ENCODE data around the gene MORC2. TPM values are rescaled to one million over a fixed set of nuclear protein-coding genes. Genes with fewer than 3 reads are reported as not detected.

Gene MORC2
- total RNA-seq, 1 donor from 2014 or later, result 50.1 TPM

GRCh38 chr22:30906411-30906810 is 62.2 kb downstream of the MORC2 start:
- H3K9me3 Mint-ChIP-seq (ENCODE audit: low read depth), result no peaks in the 10 kb centered on the region
- H3K36me3 Mint-ChIP-seq (ENCODE audit: insufficient read depth), result peaks cover 18% of the 10 kb centered on the region
- DNase-seq (ENCODE audit: low spot score, unreplicated experiment), result no peak
- no peak overlapping the region for H3K27ac Mint-ChIP-seq
- no peak overlapping the region for H3K4me3 Mint-ChIP-seq (ENCODE audit: low read depth)
- H3K27me3 Mint-ChIP-seq, result no peaks in the 10 kb centered on the region
- TF ChIP-seq CTCF (IDR thresholded peaks at IDR 0.05; ENCODE audit: unreplicated experiment), result no peak
- no peaks in the 10 kb centered on the region for H3K4me1 Mint-ChIP-seq (ENCODE audit: low read depth)

- no peak for DNase-seq (ENCODE audit: low spot score, unreplicated experiment)
- H3K36me3 Mint-ChIP-seq (ENCODE audit: insufficient read depth), result peaks cover 21% of the 10 kb centered on the region
- TF ChIP-seq CTCF (IDR thresholded peaks at IDR 0.05; ENCODE audit: unreplicated experiment), result no peak
Measured at GRCh38 chr22:30905696-30906341, 62.8 kb downstream of the MORC2 start.

GRCh38 chr22:30903876-30904460 is 64.6 kb downstream of the MORC2 start:
- Mint-ChIP-seq H3K9me3 (ENCODE audit: low read depth) (no peaks in the 10 kb centered on the region), H3K27me3 (no peaks in the 10 kb centered on the region), H3K4me3 (ENCODE audit: low read depth) (no peak overlapping the region), H3K4me1 (ENCODE audit: low read depth) (no peaks in the 10 kb centered on the region), H3K36me3 (ENCODE audit: insufficient read depth) (peaks cover 30% of the 10 kb centered on the region), H3K27ac (no peak overlapping the region)
- TF ChIP-seq CTCF (IDR thresholded peaks at IDR 0.05; ENCODE audit: unreplicated experiment), result no peak
- DNase-seq (ENCODE audit: low spot score, unreplicated experiment), result no peak

More at GRCh38 chr22:30905696-30906341, 62.8 kb downstream of the MORC2 start:
- no peaks in the 10 kb centered on the region for H3K9me3 Mint-ChIP-seq (ENCODE audit: low read depth)
- H3K4me3 Mint-ChIP-seq (ENCODE audit: low read depth), result no peak overlapping the region
- no peaks in the 10 kb centered on the region for H3K4me1 Mint-ChIP-seq (ENCODE audit: low read depth)
- no peak overlapping the region for H3K27ac Mint-ChIP-seq
- H3K27me3 Mint-ChIP-seq, result no peaks in the 10 kb centered on the region

DNA sequence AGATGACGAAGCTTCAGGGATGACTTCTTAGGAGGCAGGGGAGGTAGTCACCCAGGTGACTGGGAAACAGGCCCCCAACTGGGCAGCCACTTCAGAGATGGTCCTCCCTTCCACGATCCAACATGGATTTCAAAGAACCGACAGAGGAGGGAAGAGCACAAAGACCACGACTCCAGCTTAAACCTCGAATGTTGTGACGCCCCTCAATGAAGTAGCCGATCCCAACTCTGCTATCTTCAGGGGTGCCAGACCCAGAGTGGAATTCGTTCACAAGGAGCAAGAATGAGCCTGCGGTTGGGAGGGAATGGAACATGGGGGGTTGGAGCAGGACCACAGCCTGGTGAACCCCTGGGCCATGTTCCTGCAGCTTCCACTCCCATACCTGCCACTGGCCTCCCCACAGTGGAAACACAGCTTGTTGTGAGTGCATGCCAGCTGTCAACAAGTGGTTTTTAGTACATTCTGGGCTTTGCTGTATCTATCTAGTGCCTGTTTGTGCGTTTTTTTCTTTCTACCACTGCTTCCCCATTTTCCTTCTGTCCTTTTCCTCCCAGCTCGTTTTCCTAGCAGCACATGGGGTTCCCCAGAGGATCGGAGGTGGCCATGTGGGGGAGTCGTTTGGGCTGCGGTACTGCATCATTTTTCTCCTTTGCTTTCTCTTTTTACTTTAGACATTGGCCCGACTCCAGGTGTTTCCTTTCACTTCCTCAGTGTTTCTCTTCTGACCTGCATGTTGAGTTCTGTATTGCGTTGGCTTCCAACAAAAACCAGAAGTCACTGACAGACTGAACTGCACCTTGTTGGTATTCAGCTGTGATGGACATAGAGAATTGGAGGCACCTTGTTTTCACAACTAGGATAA is 65.8 kb downstream of the MORC2 start:
- Mint-ChIP-seq H3K27ac (no peak overlapping the region), H3K4me3 (ENCODE audit: low read depth) (no peak overlapping the region), H3K27me3 (no peaks in the 10 kb centered on the region), H3K9me3 (ENCODE audit: low read depth) (peaks cover 3% of the 10 kb centered on the region), H3K4me1 (ENCODE audit: low read depth) (no peaks in the 10 kb centered on the region), H3K36me3 (ENCODE audit: insufficient read depth) (peaks cover 33% of the 10 kb centered on the region)
- no peak for DNase-seq (ENCODE audit: low spot score, unreplicated experiment)
- TF ChIP-seq CTCF (IDR thresholded peaks at IDR 0.05; ENCODE audit: unreplicated experiment), result no peak

DNA sequence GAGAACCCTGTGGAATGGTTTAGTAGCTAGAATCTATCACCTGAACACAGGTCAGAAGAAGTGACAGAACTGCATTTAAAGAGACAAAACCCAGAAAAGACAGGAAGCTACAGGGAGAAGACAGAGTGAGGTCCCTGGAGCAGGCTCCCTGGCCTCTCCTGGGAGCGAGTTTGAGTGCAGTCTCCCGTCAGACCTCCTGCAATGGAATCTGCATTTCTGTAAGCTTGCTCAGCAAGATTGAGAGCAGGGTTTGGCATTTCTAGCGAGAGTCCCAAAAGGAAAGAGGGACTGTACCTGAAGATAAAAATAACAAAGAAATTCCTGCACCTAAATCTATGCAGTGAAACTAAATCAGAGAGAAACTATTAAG is 74.2 kb downstream of the MORC2 start:
- no peak for TF ChIP-seq CTCF (IDR thresholded peaks at IDR 0.05; ENCODE audit: unreplicated experiment)
- Mint-ChIP-seq H3K4me3 (ENCODE audit: low read depth) (no peak overlapping the region), H3K9me3 (ENCODE audit: low read depth) (peaks cover 3% of the 10 kb centered on the region), H3K4me1 (ENCODE audit: low read depth) (no peaks in the 10 kb centered on the region), H3K36me3 (ENCODE audit: insufficient read depth) (peaks cover 14% of the 10 kb centered on the region), H3K27ac (no peak overlapping the region), H3K27me3 (no peaks in the 10 kb centered on the region)
- DNase-seq (ENCODE audit: low spot score, unreplicated experiment), result no peak
